Pulmonary artery endothelial cell (primary cell): Measurements from ENCODE around the gene C3orf62. TPM values are rescaled to one million over a fixed set of nuclear protein-coding genes. Genes with fewer than 3 reads are reported as not detected.

ENCODE experiments used
- DNase-seq: peaks from one replicate; pipeline ENCODE4 v3.0.0-alpha.2; 2011; ENCODE audit warnings: low read depth, low spot score
- total RNA-seq: library from RNA; depleted of rRNA; stranded (reverse); fragments of >200 nt; gene quantifications from 2 replicates; pipeline ENCODE4 v1.2.3, GENCODE V29; 2014

The C3orf62 gene
- 1.2 and 1.4 TPM in 2 replicates for total RNA-seq

DNA sequence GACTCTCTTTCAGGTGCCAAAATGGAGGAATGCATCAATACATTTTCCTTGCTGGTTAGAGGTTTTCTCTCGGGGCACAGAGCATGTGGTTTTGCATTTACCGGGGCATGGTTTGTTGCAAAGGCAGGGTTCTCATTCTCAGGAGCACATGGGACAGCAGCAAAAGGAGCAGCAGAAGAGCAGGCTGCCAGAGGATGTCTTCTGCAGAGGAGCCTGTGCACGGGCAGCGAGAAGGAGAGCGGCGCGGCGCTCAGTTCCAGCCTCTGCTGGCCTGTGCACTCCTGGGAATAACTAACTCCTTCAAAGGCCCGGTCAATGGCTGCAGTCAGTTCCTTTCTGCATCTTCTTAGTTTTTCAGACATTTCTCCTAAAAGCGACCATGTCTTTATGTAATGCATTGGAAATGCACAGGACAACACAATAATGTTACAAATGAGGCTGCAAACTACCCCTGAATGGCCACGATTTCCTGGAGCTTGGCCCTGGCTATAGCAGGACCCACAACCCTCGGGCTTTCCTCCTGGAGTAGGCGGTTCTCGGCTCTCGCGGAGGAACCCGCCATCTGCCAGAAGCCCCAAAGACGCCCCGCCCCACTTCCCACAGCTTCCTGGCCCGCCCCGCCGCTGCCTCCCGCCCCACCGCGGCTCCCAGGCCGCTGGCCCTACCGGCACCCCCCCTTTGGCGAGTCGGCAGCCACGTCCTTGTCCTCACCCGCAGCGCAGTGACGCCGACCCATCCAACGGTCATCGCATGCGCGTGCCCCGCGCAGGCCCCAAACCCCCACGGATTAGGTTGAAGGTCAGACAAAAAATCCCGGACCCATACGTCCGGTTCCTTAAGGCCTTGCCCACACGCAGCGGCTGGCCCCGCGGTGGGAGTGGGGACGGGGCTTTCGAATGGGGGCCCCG is at the start of gene C3orf62:
Gene C3orf62 (minus strand): TSS at position 758 of the 908 bp plus-strand sequence. CDS start 360 bp downstream, at position 398.
- DNase-seq, result peak; percentile 54

GRCh38 chr3:49324768-49325167 is 47.7 kb upstream of the C3orf62 start:
- DNase-seq, result no peak

DNA sequence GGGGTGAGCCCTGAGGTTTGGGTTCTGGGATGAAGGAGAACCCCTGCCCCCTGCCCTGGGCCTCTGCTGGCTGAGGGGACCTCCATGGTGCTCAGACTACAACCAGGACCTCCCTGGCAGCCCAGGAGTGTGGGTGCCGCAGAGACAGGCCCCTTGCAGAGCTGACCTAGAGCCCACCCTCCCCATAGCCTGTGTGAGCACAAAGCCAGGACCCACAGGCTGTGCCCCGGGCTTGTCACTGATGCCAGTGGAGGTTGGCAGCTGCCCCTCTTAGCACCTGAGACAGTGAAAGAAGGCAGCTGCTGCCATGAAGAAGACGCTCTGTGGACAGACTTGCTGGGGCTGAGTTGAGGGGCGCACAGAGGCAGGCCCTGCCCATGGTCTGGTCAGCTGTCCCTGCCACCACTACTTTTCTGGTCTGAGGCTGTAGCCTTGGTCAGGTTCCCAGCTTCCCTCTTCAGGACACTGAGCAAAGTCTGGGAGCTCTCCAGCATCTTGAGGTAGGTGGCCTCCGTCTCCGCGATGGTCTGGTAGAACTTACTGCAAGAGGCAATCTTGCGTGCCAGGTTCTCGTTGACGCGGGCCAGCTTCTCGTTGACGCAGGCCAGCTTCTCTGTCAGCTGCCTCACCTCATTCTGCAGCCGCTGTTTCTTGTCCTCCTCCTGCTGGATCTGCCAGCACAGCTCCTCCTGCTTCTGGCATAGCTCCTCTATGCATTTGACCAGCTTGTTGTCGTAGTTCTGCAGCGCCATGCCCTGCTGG is 39.8 kb upstream of the C3orf62 start:
- DNase-seq, result no peak

GRCh38 chr3:49313896-49314688 is 37.1 kb upstream of the C3orf62 start:
- DNase-seq, result no peak

- DNase-seq, result no peak
Observed at GRCh38 chr3:49311283-49311682, 34.3 kb upstream of the C3orf62 start.

- no peak for DNase-seq
Observed at GRCh38 chr3:49310677-49311076, 33.6 kb upstream of the C3orf62 start.

DNA sequence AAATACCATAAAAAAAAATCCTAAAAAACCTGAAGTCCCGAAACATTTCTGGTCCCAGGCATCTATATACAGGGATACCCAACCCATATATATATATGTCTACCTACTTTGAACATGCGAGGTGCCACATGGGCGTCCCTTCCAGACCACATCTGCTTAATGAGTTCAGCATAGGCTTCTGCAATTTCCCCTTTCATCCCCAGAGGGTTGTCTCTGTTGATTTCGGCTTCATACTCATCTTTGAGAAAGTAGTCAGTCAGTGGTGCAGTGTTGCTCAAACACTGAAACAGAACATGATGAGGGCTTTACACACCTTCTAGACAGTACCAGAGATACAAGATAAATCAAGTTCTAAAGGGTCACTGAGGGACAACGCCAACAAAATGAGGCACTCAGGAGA is 28.6 kb upstream of the C3orf62 start:
- DNase-seq, result no peak

GRCh38 chr3:49302613-49303012 is 25.6 kb upstream of the C3orf62 start:
- no peak for DNase-seq

DNA sequence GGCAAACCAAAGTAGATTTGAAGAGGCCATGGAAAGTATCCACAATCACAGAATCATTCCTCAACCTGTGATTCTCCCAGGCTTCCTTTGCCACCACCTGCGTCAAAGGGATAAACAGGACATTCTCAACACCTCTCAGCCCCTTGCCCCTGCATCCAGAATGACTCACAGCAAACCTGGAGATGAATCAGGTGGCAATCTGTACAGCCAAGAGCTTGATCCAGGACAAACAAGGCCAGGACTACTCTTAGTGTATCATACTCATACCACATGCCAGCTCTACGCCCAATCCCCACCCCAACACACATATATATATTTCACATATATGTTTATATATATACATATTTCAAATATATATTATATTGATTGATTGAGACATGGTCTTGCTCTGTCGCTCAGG is 23.6 kb upstream of the C3orf62 start:
- no peak for DNase-seq

DNA sequence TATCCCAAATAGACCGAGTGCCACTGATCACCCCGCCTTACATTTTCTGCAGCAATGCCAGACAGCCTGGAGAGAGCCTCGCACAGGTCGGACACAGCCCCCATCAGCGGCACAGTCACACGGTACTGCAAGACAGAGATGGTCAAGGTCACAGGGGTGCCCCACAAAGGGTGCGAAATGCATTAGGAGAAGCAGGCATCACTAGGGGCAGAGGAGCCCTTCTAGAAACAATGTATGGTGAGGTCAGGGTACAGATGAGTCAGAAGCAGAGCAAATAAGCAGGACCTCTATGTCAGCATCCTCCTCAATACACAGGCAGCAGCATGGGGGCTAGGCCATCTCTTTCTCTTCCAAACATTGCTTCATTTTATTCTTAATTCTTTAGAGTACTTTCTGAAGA is 21.5 kb upstream of the C3orf62 start:
- DNase-seq, result no peak

DNA sequence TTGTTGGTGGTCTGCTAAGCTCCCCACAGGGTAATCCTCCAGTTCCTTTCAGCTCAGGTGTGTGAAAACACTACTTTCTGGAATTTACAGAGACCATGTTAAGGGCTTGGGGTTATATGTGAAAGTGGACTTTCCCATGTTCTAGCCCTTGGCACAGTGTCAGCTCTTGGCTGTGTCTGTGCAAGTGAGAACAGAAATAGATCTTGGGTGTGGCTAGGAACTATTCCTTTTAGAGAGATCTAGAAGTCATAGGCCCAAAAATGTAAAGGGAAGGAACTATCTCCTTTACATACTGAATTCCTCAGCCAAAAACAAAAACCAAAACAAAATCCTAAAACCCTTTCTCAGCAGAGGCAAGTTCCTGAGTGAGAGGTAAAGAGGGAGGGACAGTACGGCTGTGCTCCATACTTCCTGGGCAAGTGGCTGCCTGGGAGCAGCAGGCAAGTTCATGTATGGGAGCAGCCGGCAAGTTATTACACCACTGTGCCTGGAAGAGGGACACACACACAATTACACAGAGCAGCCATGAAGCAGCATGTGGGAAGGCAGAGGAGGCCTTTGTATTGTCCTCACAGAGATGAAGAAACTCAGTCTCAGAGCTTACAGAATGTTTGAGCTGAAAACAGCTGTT is 19.9 kb upstream of the C3orf62 start:
- no peak for DNase-seq

GRCh38 chr3:49295489-49296058 is 18.5 kb upstream of the C3orf62 start:
- no peak for DNase-seq

GRCh38 chr3:49294343-49294742 is 17.3 kb upstream of the C3orf62 start:
- DNase-seq, result no peak

DNA sequence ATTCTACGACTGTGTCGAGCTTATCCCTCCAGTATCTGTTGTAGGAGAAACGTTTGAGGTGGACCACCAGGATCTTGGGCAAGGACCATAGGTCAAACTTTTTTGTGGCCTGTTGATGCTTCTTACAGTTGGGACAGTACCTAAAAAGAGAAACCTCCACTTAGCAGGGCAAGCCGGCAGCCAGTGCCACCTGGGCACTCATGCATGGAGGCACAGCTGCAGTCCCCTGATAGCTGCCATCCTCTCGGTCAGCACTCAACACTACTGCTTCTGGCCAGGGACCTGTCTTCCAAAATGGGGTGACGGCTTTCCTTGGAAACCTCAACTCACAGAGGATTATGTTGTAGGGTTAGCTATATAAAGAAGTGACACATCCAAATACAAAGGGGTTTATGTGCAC is 7.0 kb upstream of the C3orf62 start:
- DNase-seq, result no peak

- no peak for DNase-seq
Observed at GRCh38 chr3:49279376-49279775, 2.3 kb upstream of the C3orf62 start.

GRCh38 chr3:49278548-49278947 is 1.5 kb upstream of the C3orf62 start:
- DNase-seq, result no peak

DNA sequence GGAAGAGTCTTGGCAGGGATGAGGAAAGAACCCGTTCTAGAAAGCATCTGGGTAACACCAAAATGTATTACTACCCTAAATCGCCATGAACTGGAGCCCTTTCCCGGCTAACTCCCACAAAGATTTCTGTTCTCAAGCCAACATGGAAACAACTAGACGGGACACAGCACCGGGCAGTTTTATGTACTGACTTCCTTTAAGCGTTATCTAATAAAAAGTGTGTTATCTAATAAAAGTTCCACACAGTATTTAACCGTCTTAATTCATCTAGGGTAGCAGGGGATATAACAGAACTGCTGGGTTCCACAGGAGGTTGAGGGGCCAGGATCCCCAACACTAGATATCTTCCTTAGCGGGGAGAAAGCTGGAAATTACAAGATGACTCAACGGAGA is 347 bp upstream of the C3orf62 start:
- no peak for DNase-seq

GRCh38 chr3:49273825-49274532 is 3.1 kb downstream of the C3orf62 start:
- no peak for DNase-seq

DNA sequence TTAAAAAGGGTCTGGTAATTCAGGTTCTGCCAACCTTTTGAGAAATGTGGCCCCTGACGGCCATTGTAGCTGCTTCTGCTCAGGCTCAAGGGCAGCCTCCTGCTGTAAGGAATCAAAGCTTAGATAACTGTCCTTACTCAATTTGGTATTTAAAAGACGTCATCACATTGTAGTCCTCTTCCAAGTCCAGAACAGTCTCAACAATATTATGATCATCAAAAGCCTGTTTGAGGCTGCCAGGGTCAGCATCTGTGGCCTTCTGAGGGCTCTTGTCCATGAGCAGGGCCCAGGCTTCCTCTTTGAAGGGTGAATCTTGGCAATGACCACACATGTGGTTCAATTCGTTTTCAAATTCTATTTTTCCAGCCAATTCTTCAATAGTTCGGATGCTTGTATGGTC is 6.0 kb downstream of the C3orf62 start:
- no peak for DNase-seq

GRCh38 chr3:49270156-49270500 is 6.9 kb downstream of the C3orf62 start:
- no peak for DNase-seq
